H1 (cell line): ENCODE data around the gene PDZD2. TPM values are rescaled to one million over a fixed set of nuclear protein-coding genes. Genes with fewer than 3 reads are reported as not detected.

Experiments
- CTCF ChIA-PET: fragments of 300-600 bp; sonication (Branson Sonifier 250); formaldehyde crosslinking; loops from one replicate; lab custom pipeline; 2021; ENCODE audit not compliant: partially characterized antibody; lab: Charles Lee
- POLR2A ChIA-PET: fragments of 300-600 bp; sonication (Branson Sonifier 250); formaldehyde crosslinking; loops from one replicate; lab custom pipeline; 2021; ENCODE audit warnings: inconsistent platforms; ENCODE audit not compliant: partially characterized antibody; lab: Charles Lee
- DNase-seq, 2 experiments: peaks; one replicate each; pipeline versions ENCODE4 v3.0.0 to v3.0.0-alpha.2; 2010 to 2022; ENCODE audit warnings: low spot score in 2 of 2, low read depth in 1 of 2, mixed read lengths in 1 of 2
- FAIRE-seq: peaks from 2 replicates; lab custom pipeline; 2011; peaks lifted over from hg19 to GRCh38; lab: Jason Lieb, UNC
- H2AFZ ChIP-seq: 2 replicates; pipeline ENCODE4 v1.8.1; 2012; ENCODE audit warnings: low read length, inconsistent platforms
- H2AK5ac ChIP-seq: 2 replicates; pipeline ENCODE4 v1.6.1; 2013; ENCODE audit warnings: low read depth, low read length
- H2BK120ac ChIP-seq: replicated peaks from 2 replicates; pipeline ENCODE3; 2013; ENCODE audit warnings: low read depth, low read length, inconsistent platforms
- H2BK12ac ChIP-seq: 2 replicates; pipeline ENCODE4 v1.6.1; 2013; ENCODE audit warnings: low read depth, low read length
- H2BK15ac ChIP-seq: 2 replicates; pipeline ENCODE4 v1.6.1; 2013; ENCODE audit warnings: low read length
- H2BK20ac ChIP-seq: 2 replicates; pipeline ENCODE4 v1.6.1; 2013; ENCODE audit warnings: low read length
- H2BK5ac ChIP-seq: 2 replicates; pipeline ENCODE4 v1.6.1; 2013; ENCODE audit warnings: low read depth, low read length
- H3K14ac ChIP-seq: 2 replicates; pipeline ENCODE4 v1.6.1; 2013; ENCODE audit warnings: inconsistent platforms; ENCODE audit not compliant: insufficient read length
- H3K18ac ChIP-seq: 2 replicates; pipeline ENCODE4 v1.6.1; 2013; ENCODE audit warnings: low read length; ENCODE audit errors: extremely low read depth
- H3K23ac ChIP-seq: 2 replicates; pipeline ENCODE4 v1.6.1; 2013; ENCODE audit warnings: inconsistent platforms; ENCODE audit not compliant: insufficient read length
- H3K23me2 ChIP-seq: 2 replicates; pipeline ENCODE4 v1.6.1; 2013; ENCODE audit warnings: low read depth, low read length
- H3K27ac ChIP-seq: 2 replicates; pipeline ENCODE4 v1.6.1; 2011; ENCODE audit warnings: low read depth, low read length, inconsistent platforms
- H3K27me3 ChIP-seq, 4 experiments: replicated peaks in 1 of 4; 1 replicate in 1 of 4; 2 replicates in 3 of 4; pipeline versions ENCODE4 v1.6.1 to v1.8.1; 2011 to 2013; ENCODE audit warnings: low read length in 3 of 4, mild to moderate bottlenecking in 3 of 4, inconsistent platforms in 2 of 4, mixed read lengths in 2 of 4, moderate library complexity in 1 of 4; ENCODE audit not compliant: control insufficient read depth in 3 of 4, insufficient read depth in 3 of 4; ENCODE audit errors: extremely low read depth in 1 of 4
- H3K36me3 ChIP-seq, 4 experiments: 2 replicates each; pipeline versions ENCODE4 v1.6.1 to v1.8.1; 2011 to 2013; ENCODE audit warnings: mild to moderate bottlenecking in 4 of 4, low read length in 3 of 4, moderate library complexity in 2 of 4, control low read depth in 1 of 4, inconsistent platforms in 1 of 4; ENCODE audit not compliant: insufficient read depth in 4 of 4, control insufficient read depth in 2 of 4
- H3K4ac ChIP-seq: replicated peaks from 2 replicates; pipeline ENCODE3; 2013; ENCODE audit warnings: low read length, low read depth, mixed read lengths, inconsistent platforms; ENCODE audit not compliant: insufficient read length
- H3K4me1 ChIP-seq, 4 experiments: replicated peaks in 1 of 4; 1 replicate in 1 of 4; 2 replicates in 3 of 4; pipeline versions ENCODE4 v1.6.1 to v1.8.1; 2011 to 2013; ENCODE audit warnings: low read length in 3 of 4, inconsistent platforms in 2 of 4, mixed read lengths in 1 of 4; ENCODE audit not compliant: insufficient read depth in 4 of 4, control insufficient read depth in 3 of 4
- H3K4me2 ChIP-seq, 2 experiments: 2 replicates each; pipeline versions ENCODE4 v1.6.1 to v1.8.1; 2011 to 2013; ENCODE audit warnings: low read depth in 2 of 2, low read length in 2 of 2, control low read depth in 1 of 2, inconsistent platforms in 1 of 2, mild to moderate bottlenecking in 1 of 2; ENCODE audit not compliant: insufficient read depth in 1 of 2
- H3K4me3 ChIP-seq, 4 experiments: fragments of 200-600, 300-600 bp in 1 of 4; sonication (generic), shearing (Covaris generic), sonication (Bioruptor Twin) in 1 of 4; 2 replicates each; pipeline versions ENCODE4 v1.5.1 to v1.8.1; 2011 to 2016; ENCODE audit warnings: low read length in 4 of 4, low read depth in 3 of 4, control low read depth in 2 of 4, inconsistent platforms in 2 of 4, mild to moderate bottlenecking in 2 of 4, mixed read lengths in 1 of 4, moderate library complexity in 1 of 4; ENCODE audit not compliant: insufficient read depth in 2 of 4; ENCODE audit errors: extremely low read depth in 1 of 4
- H3K56ac ChIP-seq: replicated peaks from 2 replicates; pipeline ENCODE3; 2013; ENCODE audit warnings: low read depth, mild to moderate bottlenecking, mixed read lengths, low read length, inconsistent platforms; ENCODE audit not compliant: insufficient read length
- H3K79me1 ChIP-seq: 2 replicates; pipeline ENCODE4 v1.6.1; 2013; ENCODE audit warnings: low read depth, low read length, control low read depth
- H3K79me2 ChIP-seq, 2 experiments: 2 replicates each; pipeline versions ENCODE4 v1.6.1 to v1.8.1; 2012 to 2013; ENCODE audit warnings: low read length in 2 of 2, mild to moderate bottlenecking in 2 of 2, inconsistent platforms in 1 of 2; ENCODE audit not compliant: insufficient read depth in 2 of 2, control insufficient read depth in 1 of 2
- H3K9ac ChIP-seq, 4 experiments: replicated peaks in 1 of 4; 1 replicate in 1 of 4; 2 replicates in 3 of 4; pipeline versions ENCODE4 v1.6.1 to v1.8.1; 2011 to 2013; ENCODE audit warnings: low read depth in 3 of 4, low read length in 3 of 4, control low read depth in 2 of 4, mild to moderate bottlenecking in 2 of 4, moderate library complexity in 2 of 4, inconsistent platforms in 1 of 4; ENCODE audit errors: extremely low read depth in 1 of 4
- H3K9me3 ChIP-seq, 2 experiments: 2 replicates each; pipeline versions ENCODE4 v1.6.1 to v1.8.1; 2012 to 2013; ENCODE audit warnings: mild to moderate bottlenecking in 2 of 2, moderate library complexity in 2 of 2, control low read depth in 1 of 2, inconsistent platforms in 1 of 2, low read depth in 1 of 2, low read length in 1 of 2, mixed read lengths in 1 of 2; ENCODE audit not compliant: insufficient read depth in 2 of 2
- H4K20me1 ChIP-seq, 2 experiments: replicated peaks in 1 of 2; 2 replicates each; pipeline versions ENCODE3 to v1.8.1; 2011 to 2013; ENCODE audit warnings: inconsistent platforms in 2 of 2, low read length in 2 of 2, mild to moderate bottlenecking in 1 of 2; ENCODE audit not compliant: insufficient read depth in 2 of 2, control insufficient read depth in 1 of 2
- H4K5ac ChIP-seq: 2 replicates; pipeline ENCODE4 v1.6.1; 2013; ENCODE audit warnings: low read length, low read depth, mixed read lengths, inconsistent platforms; ENCODE audit not compliant: insufficient read length
- H4K8ac ChIP-seq: 2 replicates; pipeline ENCODE4 v1.8.0; 2013; ENCODE audit warnings: mild to moderate bottlenecking, moderate library complexity, low read length, inconsistent platforms; ENCODE audit not compliant: insufficient read depth; ENCODE audit errors: extremely low read depth
- H4K91ac ChIP-seq: replicated peaks from 2 replicates; pipeline ENCODE3; 2013; ENCODE audit warnings: low read length, mixed read lengths, inconsistent platforms; ENCODE audit not compliant: insufficient read length
- BACH1 ChIP-seq: IDR thresholded peaks from 2 replicates; pipeline ENCODE4 v1.6.1; 2012; ENCODE audit warnings: low read length, improper control_type of control experiment
- BRCA1 ChIP-seq: IDR thresholded peaks from 2 replicates; pipeline ENCODE4 v1.6.1; 2012; ENCODE audit warnings: low read depth, low read length, improper control_type of control experiment
- JUN ChIP-seq: IDR thresholded peaks from 2 replicates; pipeline ENCODE4 v1.6.1; 2011; ENCODE audit warnings: low read depth, mild to moderate bottlenecking, improper control_type of control experiment, low read length
- NRF1 ChIP-seq: IDR thresholded peaks from 2 replicates; pipeline ENCODE4 v1.6.1; 2011; ENCODE audit warnings: mild to moderate bottlenecking, low read depth, low read length, improper control_type of control experiment
- POLR2AphosphoS5 ChIP-seq: IDR thresholded peaks from 2 replicates; pipeline ENCODE4 v1.6.1; 2011; ENCODE audit warnings: low read depth, low read length
- POU5F1 ChIP-seq: IDR thresholded peaks from 2 replicates; pipeline ENCODE4 v1.6.1; 2011; ENCODE audit warnings: low read depth, mild to moderate bottlenecking, low read length, moderate library complexity
- SIX5 ChIP-seq: IDR thresholded peaks from 2 replicates; pipeline ENCODE4 v1.6.1; 2011; ENCODE audit warnings: mild to moderate bottlenecking, low read depth, low read length
- TCF12 ChIP-seq: IDR thresholded peaks from 2 replicates; pipeline ENCODE4 v1.6.1; 2011; ENCODE audit warnings: low read depth, mild to moderate bottlenecking, low read length
- YY1 ChIP-seq: IDR thresholded peaks from 2 replicates; pipeline ENCODE4 v1.6.1; 2011; ENCODE audit warnings: low read depth, mild to moderate bottlenecking, low read length
- WGBS, 2 experiments: shearing (Covaris generic) in 1 of 2; methylation state at CpG; one replicate each; pipeline versions ENCODE4 v1.1.6 to v1.1.7; 2013 to 2015; ENCODE audit warnings: low lambda C conversion rate in 2 of 2, mixed read lengths in 2 of 2, inconsistent platforms in 1 of 2, low coverage in 1 of 2, missing lambda C conversion rate in 1 of 2; ENCODE audit not compliant: insufficient replicate concordance in 2 of 2, insufficient coverage in 1 of 2, insufficient read length in 1 of 2; ENCODE audit errors: extremely low coverage in 1 of 2, missing lambda C conversion rate in 1 of 2; 5-methylcytosine and 5-hydroxymethylcytosine counted together
- polyA plus RNA-seq, 7 experiments: library from polyadenylated mRNA; depleted of rRNA in 3 of 7; stranded (reverse) in 5 of 7; unstranded in 2 of 7; fragments of >200 nt in 5 of 7; fragments of 200-250 nt in 2 of 7; gene quantifications; 1 replicate in 5 of 7; 2 replicates in 1 of 7; 4 replicates in 1 of 7; pipeline versions ENCODE4 v1.2.1 to v1.2.3, GENCODE V29; 2011 to 2013; ENCODE audit warnings: missing spikeins in 2 of 7, mixed read lengths in 2 of 7
- total RNA-seq: library from RNA; stranded (reverse); fragmentation: NEBNext Ultra II Directional; extraction: Animal tissue kit (Norgen Biotek cat#: 25700); gene quantifications from 2 replicates; pipeline ENCODE4 v1.2.1, GENCODE V29; 2021
- TF ChIP-seq, protein P1 (sequence below): IDR thresholded peaks from 2 replicates; pipeline ENCODE4 v1.6.1; 2012; ENCODE audit warnings: inconsistent platforms
- TF ChIP-seq, protein P2 (sequence below), 3 experiments: IDR thresholded peaks; 1 replicate in 2 of 3; 2 replicates in 1 of 3; pipeline versions ENCODE4 v1.5.1 to v1.6.1; 2011; ENCODE audit warnings: low read length in 3 of 3, mild to moderate bottlenecking in 3 of 3, inconsistent platforms in 2 of 3, low read depth in 1 of 3, moderate library complexity in 1 of 3; ENCODE audit not compliant: insufficient read depth in 1 of 3; ENCODE audit errors: control extremely low read depth in 1 of 3
- TF ChIP-seq, protein P3 (sequence below): IDR thresholded peaks from 2 replicates; pipeline ENCODE4 v1.6.1; 2011; ENCODE audit warnings: low read length, improper control_type of control experiment

The PDZD2 gene
- total and polyA plus RNA-seq, 2 of the 8 experiments (the other 6 are each of a cell fraction or from before 2014, with no cell fraction given): 1.2 to 6.8 TPM

DNA sequence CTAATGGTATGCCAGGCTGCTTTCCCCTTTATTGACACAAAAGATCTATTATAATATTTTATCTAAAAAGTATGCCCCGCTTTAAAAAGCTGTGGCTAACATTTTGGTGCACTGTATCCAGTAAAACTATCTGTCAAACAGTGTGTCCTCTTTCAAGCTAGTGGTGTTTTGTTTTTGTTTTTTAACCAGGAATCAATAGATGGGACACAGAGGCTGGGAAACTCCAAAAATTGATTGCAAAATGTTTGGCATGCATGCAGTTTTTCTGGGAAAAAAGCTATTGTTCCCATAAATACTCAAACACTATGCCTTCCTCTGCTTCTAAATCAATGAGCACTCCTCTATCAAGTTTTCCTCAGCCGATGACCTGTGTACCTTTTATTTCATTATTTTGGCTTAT, 34.3 kb upstream of the PDZD2 start:
- 91% methylated on average over 2 of the region's 2 CpGs; no CpG with 5 or more reads in 1 of the 2 experiments for WGBS, 2 experiments

More for the DNA sequence above, 34.3 kb upstream of the PDZD2 start:
- Histone ChIP-seq H3K36me3 (no peaks in the 10 kb centered on the region), H4K5ac (no peak overlapping the region), H3K79me1 (no peaks in the 10 kb centered on the region), H2BK5ac (no peak overlapping the region), H3K4me3 (no peak overlapping the region), H3K56ac (no peak overlapping the region), H2BK15ac (no peak overlapping the region), H3K4ac (no peak overlapping the region), H3K27ac (no peak overlapping the region), H2BK120ac (no peak overlapping the region), H3K23ac (no peak overlapping the region), H3K23me2 (no peaks in the 10 kb centered on the region), H3K79me2 (no peaks in the 10 kb centered on the region), H2AFZ (no peak overlapping the region), H3K4me2 (no peak overlapping the region), H3K9me3 (no peaks in the 10 kb centered on the region), H3K27me3 (no peaks in the 10 kb centered on the region), H2BK20ac (no peak overlapping the region), H3K4me1 (no peaks in the 10 kb centered on the region), H4K91ac (no peak overlapping the region), H2AK5ac (no peak overlapping the region), H2BK12ac (no peak overlapping the region), H3K14ac (no peak overlapping the region), H3K18ac (no peak overlapping the region), H3K9ac (no peak overlapping the region), H4K8ac (no peak overlapping the region), H4K20me1 (no peaks in the 10 kb centered on the region)
- no peak for DNase-seq
- POLR2A ChIA-PET: no interaction called here
- FAIRE-seq: no peak
- CTCF ChIA-PET: interaction anchor here (0.6 to 2.0 kb wide), 8 partner anchors 9 to 205 kb away, joined by 3 to 13 read pairs (median 4); partner anchors contain the start of gene PDZD2
- TF ChIP-seq POU5F1 (no peak), YY1 (no peak), BACH1 (no peak), SIX5 (no peak), POLR2AphosphoS5 (no peak), JUN (no peak), NRF1 (no peak), TCF12 (no peak), BRCA1 (no peak)
- TF ChIP-seq, protein P1, sequence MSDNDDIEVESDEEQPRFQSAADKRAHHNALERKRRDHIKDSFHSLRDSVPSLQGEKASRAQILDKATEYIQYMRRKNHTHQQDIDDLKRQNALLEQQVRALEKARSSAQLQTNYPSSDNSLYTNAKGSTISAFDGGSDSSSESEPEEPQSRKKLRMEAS: no peak
- TF ChIP-seq, protein P2, sequence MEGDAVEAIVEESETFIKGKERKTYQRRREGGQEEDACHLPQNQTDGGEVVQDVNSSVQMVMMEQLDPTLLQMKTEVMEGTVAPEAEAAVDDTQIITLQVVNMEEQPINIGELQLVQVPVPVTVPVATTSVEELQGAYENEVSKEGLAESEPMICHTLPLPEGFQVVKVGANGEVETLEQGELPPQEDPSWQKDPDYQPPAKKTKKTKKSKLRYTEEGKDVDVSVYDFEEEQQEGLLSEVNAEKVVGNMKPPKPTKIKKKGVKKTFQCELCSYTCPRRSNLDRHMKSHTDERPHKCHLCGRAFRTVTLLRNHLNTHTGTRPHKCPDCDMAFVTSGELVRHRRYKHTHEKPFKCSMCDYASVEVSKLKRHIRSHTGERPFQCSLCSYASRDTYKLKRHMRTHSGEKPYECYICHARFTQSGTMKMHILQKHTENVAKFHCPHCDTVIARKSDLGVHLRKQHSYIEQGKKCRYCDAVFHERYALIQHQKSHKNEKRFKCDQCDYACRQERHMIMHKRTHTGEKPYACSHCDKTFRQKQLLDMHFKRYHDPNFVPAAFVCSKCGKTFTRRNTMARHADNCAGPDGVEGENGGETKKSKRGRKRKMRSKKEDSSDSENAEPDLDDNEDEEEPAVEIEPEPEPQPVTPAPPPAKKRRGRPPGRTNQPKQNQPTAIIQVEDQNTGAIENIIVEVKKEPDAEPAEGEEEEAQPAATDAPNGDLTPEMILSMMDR (IDR thresholded peaks at IDR 0.05; ENCODE audit: control extremely low read depth in 1 of 3, insufficient read depth in 1 of 3, low read depth in 1 of 3, low read length in 3 of 3): no peak
- TF ChIP-seq, protein P3, sequence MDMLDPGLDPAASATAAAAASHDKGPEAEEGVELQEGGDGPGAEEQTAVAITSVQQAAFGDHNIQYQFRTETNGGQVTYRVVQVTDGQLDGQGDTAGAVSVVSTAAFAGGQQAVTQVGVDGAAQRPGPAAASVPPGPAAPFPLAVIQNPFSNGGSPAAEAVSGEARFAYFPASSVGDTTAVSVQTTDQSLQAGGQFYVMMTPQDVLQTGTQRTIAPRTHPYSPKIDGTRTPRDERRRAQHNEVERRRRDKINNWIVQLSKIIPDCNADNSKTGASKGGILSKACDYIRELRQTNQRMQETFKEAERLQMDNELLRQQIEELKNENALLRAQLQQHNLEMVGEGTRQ: no peak
